IMR-90 (cell line): ENCODE results near the gene TLCD1. TPM values are rescaled to one million over a fixed set of nuclear protein-coding genes. Genes with fewer than 3 reads are reported as not detected.

Experiments
- microRNA-seq, 2 experiments: library from miRNA; stranded (forward) in 1 of 2; unstranded in 1 of 2; fragments of 10-50 nt in 1 of 2; fragments of <30 nt in 1 of 2; gene quantifications in 1 of 2; microRNA quantifications in 1 of 2; one replicate each; pipeline versions ENCODE3 to v1.1.0; 2013 to 2020; ENCODE audit not compliant: insufficient read depth in 1 of 2, insufficient read length in 1 of 2, unreplicated experiment in 1 of 2
- polyA plus RNA-seq, 3 experiments: library from polyadenylated mRNA; depleted of rRNA; stranded (reverse); fragments of >200 nt; gene quantifications; 2 replicates each; pipeline ENCODE4 v1.2.3, GENCODE V29; 2012; ENCODE audit warnings: low replicate concordance in 1 of 3
- small RNA-seq, 5 experiments: library from RNA; depleted of rRNA; stranded (forward); fragments of <200 nt; gene quantifications; one replicate each; pipeline ENCODE3, GENCODE V24; 2012
- total RNA-seq: library from RNA; depleted of rRNA; stranded (reverse); fragments of >200 nt; gene quantifications from 2 replicates; pipeline ENCODE4 v1.2.3, GENCODE V29; 2012; rRNA removed

TLCD1 gene
- total and polyA plus RNA-seq, 2 of the 4 experiments (the other 2 are of a cell fraction), result 3.6 to 9.3 TPM

Small RNA genes within 50 kb of the gene (microRNA-seq; reads per million reads assigned to microRNA genes)
- gene SNORD42A (ENCODE audit: insufficient read depth, insufficient read length), result not detected
- gene SNORD42B (ENCODE audit: insufficient read depth, insufficient read length), result not detected
- gene SNORD4A (ENCODE audit: insufficient read depth, insufficient read length), result not detected
- not detected for gene SNORD4B (ENCODE audit: insufficient read depth, insufficient read length)

Small RNA genes within 50 kb of the gene (small RNA-seq; reads per million reads assigned to genes)
- gene SNORD42A (0 reads per million in 5 experiments), gene SNORD42B (0 to 10.4 (median 1.8) reads per million in 5 experiments), gene SNORD4A (0 reads per million in 5 experiments), gene SNORD4B (0 reads per million in 5 experiments)

Other genes with a start within 250 kb of the TLCD1 start
- not detected in 2 replicates for gene FOXN1, start 219.9 kb downstream of the TLCD1 start, total RNA-seq
- gene FOXN1, start 219.9 kb downstream of the TLCD1 start, polyA plus RNA-seq (2012; rRNA removed), result not detected in 2 replicates
- 21.7 and 22.4 TPM in 2 replicates for gene UNC119, start 173.6 kb downstream of the TLCD1 start, total RNA-seq
- 57.4 and 63.2 TPM in 2 replicates for gene UNC119, start 173.6 kb downstream of the TLCD1 start, polyA plus RNA-seq (2012; rRNA removed)
- 27.5 and 28.7 TPM in 2 replicates for gene PIGS, start 154.7 kb downstream of the TLCD1 start, total RNA-seq
- gene PIGS, start 154.7 kb downstream of the TLCD1 start, polyA plus RNA-seq (2012; rRNA removed), result 77.9 and 78.9 TPM in 2 replicates
- gene ALDOC, start 149.3 kb downstream of the TLCD1 start, total RNA-seq, result 46.1 and 47.0 TPM in 2 replicates
- gene ALDOC, start 149.3 kb downstream of the TLCD1 start, polyA plus RNA-seq (2012; rRNA removed), result 62.6 and 69.7 TPM in 2 replicates
- gene SPAG5, start 127.2 kb downstream of the TLCD1 start, total RNA-seq, result 55.5 and 60.8 TPM in 2 replicates
- gene SPAG5, start 127.2 kb downstream of the TLCD1 start, polyA plus RNA-seq (2012; rRNA removed), result 40.3 and 47.3 TPM in 2 replicates
- 2.2 and 2.8 TPM in 2 replicates for gene RSKR, start 112.0 kb downstream of the TLCD1 start, total RNA-seq
- 5.9 and 6.8 TPM in 2 replicates for gene RSKR, start 112.0 kb downstream of the TLCD1 start, polyA plus RNA-seq (2012; rRNA removed)
- gene BLTP2, start 81.1 kb downstream of the TLCD1 start, total RNA-seq, result 146 and 174 TPM in 2 replicates
- gene BLTP2, start 81.1 kb downstream of the TLCD1 start, polyA plus RNA-seq (2012; rRNA removed), result 42.3 and 49.0 TPM in 2 replicates
- 79.2 and 81.7 TPM in 2 replicates for gene SDF2, start 64.3 kb downstream of the TLCD1 start, total RNA-seq
- 76.0 and 80.8 TPM in 2 replicates for gene SDF2, start 64.3 kb downstream of the TLCD1 start, polyA plus RNA-seq (2012; rRNA removed)
- gene SUPT6H, start 64.0 kb downstream of the TLCD1 start, total RNA-seq, result 44.8 and 45.0 TPM in 2 replicates
- 40.0 and 41.4 TPM in 2 replicates for gene SUPT6H, start 64.0 kb downstream of the TLCD1 start, polyA plus RNA-seq (2012; rRNA removed)
- 0.28 and 0.36 TPM in 2 replicates for gene PROCA1, start 14.3 kb downstream of the TLCD1 start, total RNA-seq
- 1.7 and 3.0 TPM in 2 replicates for gene PROCA1, start 14.3 kb downstream of the TLCD1 start, polyA plus RNA-seq (2012; rRNA removed)
- 304 and 351 TPM in 2 replicates for gene RAB34, start 8.4 kb downstream of the TLCD1 start, total RNA-seq
- 374 and 387 TPM in 2 replicates for gene RAB34, start 8.4 kb downstream of the TLCD1 start, polyA plus RNA-seq (2012; rRNA removed)
- 572 and 596 TPM in 2 replicates for gene RPL23A, start 6.2 kb downstream of the TLCD1 start, total RNA-seq
- 958 and 1,004 TPM in 2 replicates for gene RPL23A, start 6.2 kb downstream of the TLCD1 start, polyA plus RNA-seq (2012; rRNA removed)
- gene NEK8, start 2.6 kb upstream of the TLCD1 start, total RNA-seq, result 3.1 and 5.2 TPM in 2 replicates
- 4.1 and 4.6 TPM in 2 replicates for gene NEK8, start 2.6 kb upstream of the TLCD1 start, polyA plus RNA-seq (2012; rRNA removed)
- gene TRAF4, start 17.8 kb upstream of the TLCD1 start, total RNA-seq, result 27.5 and 36.9 TPM in 2 replicates
- gene TRAF4, start 17.8 kb upstream of the TLCD1 start, polyA plus RNA-seq (2012; rRNA removed), result 63.2 and 75.6 TPM in 2 replicates
- gene FAM222B, start 116.6 kb upstream of the TLCD1 start, total RNA-seq, result 2.2 and 2.5 TPM in 2 replicates
- 10.8 and 11.4 TPM in 2 replicates for gene FAM222B, start 116.6 kb upstream of the TLCD1 start, polyA plus RNA-seq (2012; rRNA removed)
- 25.8 and 34.1 TPM in 2 replicates for gene ERAL1, start 128.8 kb upstream of the TLCD1 start, total RNA-seq
- gene ERAL1, start 128.8 kb upstream of the TLCD1 start, polyA plus RNA-seq (2012; rRNA removed), result 62.3 and 71.3 TPM in 2 replicates
- gene FLOT2, start 171.5 kb upstream of the TLCD1 start, total RNA-seq, result 19.7 and 31.1 TPM in 2 replicates
- gene FLOT2, start 171.5 kb upstream of the TLCD1 start, polyA plus RNA-seq (2012; rRNA removed), result 60.1 and 67.9 TPM in 2 replicates
- gene DHRS13, start 176.8 kb upstream of the TLCD1 start, total RNA-seq, result 2.7 and 2.8 TPM in 2 replicates
- gene DHRS13, start 176.8 kb upstream of the TLCD1 start, polyA plus RNA-seq (2012; rRNA removed), result 3.9 and 4.1 TPM in 2 replicates
- 25.6 and 26.7 TPM in 2 replicates for gene PHF12, start 225.3 kb upstream of the TLCD1 start, total RNA-seq
- 24.4 and 28.9 TPM in 2 replicates for gene PHF12, start 225.3 kb upstream of the TLCD1 start, polyA plus RNA-seq (2012; rRNA removed)